ENCODE data around the gene SMIM27.
"Not testable (repeated sequence)": the region's sequence is repeated elsewhere in the genome, so short reads cannot be mapped to it uniquely, and the experiment has no call there.

SMIM27 gene

GRCh38 chr9:32518276-32518675, 33.9 kb upstream of the SMIM27 start:
- Histone ChIP-seq H3K4me3 (ENCODE audit: low read length) (no peak overlapping the region), H3K27me3 (ENCODE audit: insufficient read depth, low read length, poor library complexity) (no peaks in the 10 kb centered on the region), H3K79me2 (ENCODE audit: control insufficient read depth, insufficient read depth, low read length) (peaks cover 3% of the 10 kb centered on the region), H2BK120ac (ENCODE audit: low read depth, low read length) (no peak overlapping the region), H3K56ac (ENCODE audit: low read length) (no peak overlapping the region), H4K8ac (ENCODE audit: low read depth, low read length) (no peak overlapping the region), H3K18ac (ENCODE audit: low read length) (no peak overlapping the region), H3K4me2 (ENCODE audit: low read length) (no peak overlapping the region), H3K4ac (ENCODE audit: low read depth, low read length) (no peak overlapping the region), H3K79me1 (ENCODE audit: low read length) (peaks cover 4% of the 10 kb centered on the region), H2AK5ac (ENCODE audit: low read length) (no peak overlapping the region), H3K4me1 (ENCODE audit: control insufficient read depth, low read depth, low read length) (no peaks in the 10 kb centered on the region), H4K5ac (ENCODE audit: low read length) (no peak overlapping the region), H3K27ac (ENCODE audit: low read depth, low read length) (no peak overlapping the region), H3K36me3 (ENCODE audit: control insufficient read depth, insufficient read depth, low read length) (no peaks in the 10 kb centered on the region), H3K9ac (ENCODE audit: low read length) (no peak overlapping the region), H3K23ac (ENCODE audit: low read length) (no peak overlapping the region), H2BK5ac (ENCODE audit: low read length) (no peak overlapping the region), H2BK15ac (replicated peaks; ENCODE audit: low read depth) (no peak overlapping the region)
- DNase-seq = peak; percentile 42
- WGBS (ENCODE audit: extremely low coverage, insufficient coverage, low lambda C conversion rate) = no CpG with 5 or more reads among the region's 1 CpG

DNA sequence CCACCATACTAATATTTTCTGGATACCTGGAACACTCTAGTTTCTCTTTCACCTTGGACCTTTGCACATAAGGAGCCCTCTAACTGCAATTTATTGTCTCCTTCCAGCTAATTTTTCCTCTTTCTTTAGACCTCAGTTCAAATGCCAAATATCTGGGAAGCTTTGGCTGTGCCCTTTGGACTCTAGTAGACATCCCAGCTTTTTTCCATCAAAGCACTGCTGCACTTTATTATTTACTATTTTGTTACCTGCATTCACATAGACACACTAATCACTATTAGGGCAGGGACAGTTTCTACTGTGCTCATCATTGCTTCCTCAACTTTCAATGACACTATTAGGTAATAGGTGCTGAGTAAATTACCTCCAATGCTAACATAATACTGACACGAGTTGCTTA, 28.2 kb upstream of the SMIM27 start:
- Histone ChIP-seq H3K23ac (ENCODE audit: low read length) (no peak overlapping the region), H4K8ac (ENCODE audit: low read depth, low read length) (no peak overlapping the region), H3K18ac (ENCODE audit: low read length) (no peak overlapping the region), H3K4me2 (ENCODE audit: low read length) (no peak overlapping the region), H3K4ac (ENCODE audit: low read depth, low read length) (no peak overlapping the region), H3K4me3 (ENCODE audit: low read length) (no peak overlapping the region), H3K56ac (ENCODE audit: low read length) (no peak overlapping the region), H4K5ac (ENCODE audit: low read length) (no peak overlapping the region), H3K79me2 (ENCODE audit: control insufficient read depth, insufficient read depth, low read length) (peaks cover 10% of the 10 kb centered on the region), H3K9ac (ENCODE audit: low read length) (no peak overlapping the region), H3K79me1 (ENCODE audit: low read length) (peaks cover 8% of the 10 kb centered on the region), H3K4me1 (ENCODE audit: control insufficient read depth, low read depth, low read length) (peaks cover 2% of the 10 kb centered on the region), H2BK5ac (ENCODE audit: low read length) (no peak overlapping the region), H3K36me3 (ENCODE audit: control insufficient read depth, insufficient read depth, low read length) (no peaks in the 10 kb centered on the region), H2BK120ac (ENCODE audit: low read depth, low read length) (peak overlapping the region; percentile 45), H3K27ac (ENCODE audit: low read depth, low read length) (no peak overlapping the region), H3K27me3 (ENCODE audit: insufficient read depth, low read length, poor library complexity) (no peaks in the 10 kb centered on the region), H2AK5ac (ENCODE audit: low read length) (peak overlapping the region; percentile 14), H2BK15ac (replicated peaks; ENCODE audit: low read depth) (no peak overlapping the region)
- WGBS (ENCODE audit: extremely low coverage, insufficient coverage, low lambda C conversion rate) = no CpG with 5 or more reads among the region's 1 CpG
- DNase-seq = no peak

GRCh38 chr9:32524558-32524891, 27.6 kb upstream of the SMIM27 start:
- not testable (repeated sequence) for H4K5ac ChIP-seq (ENCODE audit: low read length); H3K4me2 ChIP-seq (ENCODE audit: low read length); DNase-seq; H3K18ac ChIP-seq (ENCODE audit: low read length); H3K27me3 ChIP-seq (ENCODE audit: insufficient read depth, low read length, poor library complexity); H2BK120ac ChIP-seq (ENCODE audit: low read depth, low read length); H3K79me2 ChIP-seq (ENCODE audit: control insufficient read depth, insufficient read depth, low read length); H3K27ac ChIP-seq (ENCODE audit: low read depth, low read length); H3K9ac ChIP-seq (ENCODE audit: low read length); H2AK5ac ChIP-seq (ENCODE audit: low read length); H4K8ac ChIP-seq (ENCODE audit: low read depth, low read length); H3K4ac ChIP-seq (ENCODE audit: low read depth, low read length); H3K4me1 ChIP-seq (ENCODE audit: control insufficient read depth, low read depth, low read length); H3K23ac ChIP-seq (ENCODE audit: low read length); H2BK5ac ChIP-seq (ENCODE audit: low read length); H3K4me3 ChIP-seq (ENCODE audit: low read length); H3K36me3 ChIP-seq (ENCODE audit: control insufficient read depth, insufficient read depth, low read length); H3K79me1 ChIP-seq (ENCODE audit: low read length); H2BK15ac ChIP-seq (replicated peaks; ENCODE audit: low read depth)
- peak overlapping the region; percentile 42 for H3K56ac ChIP-seq (ENCODE audit: low read length)
- WGBS (ENCODE audit: extremely low coverage, insufficient coverage, low lambda C conversion rate) = no CpG with 5 or more reads among the region's 11 CpGs

DNA sequence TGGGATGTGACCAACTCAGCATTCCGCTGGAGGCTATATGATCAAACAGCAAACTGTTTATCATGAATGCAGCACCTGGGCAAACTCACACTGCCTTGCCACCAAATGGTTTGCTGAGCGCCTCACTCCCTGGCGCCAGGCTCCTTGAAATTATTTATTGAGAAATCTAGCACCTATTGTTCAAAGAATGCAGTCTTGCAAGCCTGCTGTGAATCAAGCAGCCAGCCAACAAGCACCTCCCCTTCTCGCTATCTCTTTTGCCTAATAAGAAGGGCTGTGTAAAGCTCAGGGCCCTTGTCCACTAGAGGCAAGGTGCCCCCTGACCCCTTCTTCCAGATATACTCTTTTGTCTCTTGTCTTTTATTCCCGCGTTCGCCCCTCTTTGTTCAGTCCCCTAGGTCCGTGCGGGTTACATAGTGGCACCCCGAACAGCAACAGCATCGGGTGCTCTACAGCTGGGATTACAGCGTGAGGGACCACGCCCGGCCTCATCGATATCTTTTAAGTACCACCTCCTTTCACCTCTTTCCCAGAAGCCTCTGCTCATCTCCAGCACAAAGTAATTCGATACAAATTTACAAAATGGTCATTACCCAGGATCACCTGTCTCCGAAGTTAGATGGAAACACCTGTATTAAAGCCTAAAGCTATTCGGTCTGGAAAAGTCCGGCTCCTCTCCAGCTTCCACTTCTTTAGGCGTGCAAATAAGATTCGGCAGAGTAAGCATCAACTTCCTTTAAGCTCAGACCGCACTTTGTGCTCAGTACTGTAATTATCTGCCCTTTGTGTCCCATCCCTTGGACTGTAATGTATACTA, 27.0 kb upstream of the SMIM27 start:
- no peak overlapping the region for H2BK15ac ChIP-seq (replicated peaks; ENCODE audit: low read depth)
- H3K4me2 ChIP-seq (ENCODE audit: low read length) = peak overlapping the region; percentile 79
- H4K5ac ChIP-seq (ENCODE audit: low read length) = no peak overlapping the region
- no peak overlapping the region for H3K4ac ChIP-seq (ENCODE audit: low read depth, low read length)
- no peak overlapping the region for H3K23ac ChIP-seq (ENCODE audit: low read length)
- peak overlapping the region; percentile 74 for H3K9ac ChIP-seq (ENCODE audit: low read length)
- H3K56ac ChIP-seq (ENCODE audit: low read length) = peak overlapping the region; percentile 89
- no CpG with 5 or more reads among the region's 22 CpGs for WGBS (ENCODE audit: extremely low coverage, insufficient coverage, low lambda C conversion rate)
- no peak overlapping the region for H2BK120ac ChIP-seq (ENCODE audit: low read depth, low read length)
- DNase-seq = peak; percentile 93
- H3K79me1 ChIP-seq (ENCODE audit: low read length) = peaks cover 8% of the 10 kb centered on the region
- no peak overlapping the region for H4K8ac ChIP-seq (ENCODE audit: low read depth, low read length)
- H3K27me3 ChIP-seq (ENCODE audit: insufficient read depth, low read length, poor library complexity) = no peaks in the 10 kb centered on the region
- peaks cover 10% of the 10 kb centered on the region for H3K79me2 ChIP-seq (ENCODE audit: control insufficient read depth, insufficient read depth, low read length)
- H3K27ac ChIP-seq (ENCODE audit: low read depth, low read length) = peak overlapping the region; percentile 37
- peaks cover 2% of the 10 kb centered on the region for H3K4me1 ChIP-seq (ENCODE audit: control insufficient read depth, low read depth, low read length)
- H3K36me3 ChIP-seq (ENCODE audit: control insufficient read depth, insufficient read depth, low read length) = no peaks in the 10 kb centered on the region
- peak overlapping the region; percentile 85 for H2BK5ac ChIP-seq (ENCODE audit: low read length)
- H2AK5ac ChIP-seq (ENCODE audit: low read length) = peak overlapping the region; percentile 83
- no peak overlapping the region for H3K18ac ChIP-seq (ENCODE audit: low read length)
- peak overlapping the region; percentile 28 for H3K4me3 ChIP-seq (ENCODE audit: low read length)

GRCh38 chr9:32525709-32526030, 26.5 kb upstream of the SMIM27 start:
- no CpG with 5 or more reads among the region's 4 CpGs for WGBS (ENCODE audit: extremely low coverage, insufficient coverage, low lambda C conversion rate)
- peak overlapping the region; percentile 70 for H3K27ac ChIP-seq (ENCODE audit: low read depth, low read length)

More at GRCh38 chr9:32525709-32526030, 26.5 kb upstream of the SMIM27 start:
- Histone ChIP-seq H2AK5ac (ENCODE audit: low read length) (peak overlapping the region; percentile 83), H2BK15ac (replicated peaks; ENCODE audit: low read depth) (no peak overlapping the region), H3K23ac (ENCODE audit: low read length) (no peak overlapping the region), H2BK120ac (ENCODE audit: low read depth, low read length) (peak overlapping the region; percentile 56), H3K36me3 (ENCODE audit: control insufficient read depth, insufficient read depth, low read length) (no peaks in the 10 kb centered on the region), H4K5ac (ENCODE audit: low read length) (no peak overlapping the region), H3K4ac (ENCODE audit: low read depth, low read length) (peak overlapping the region; percentile 48), H3K79me2 (ENCODE audit: control insufficient read depth, insufficient read depth, low read length) (peaks cover 10% of the 10 kb centered on the region), H4K8ac (ENCODE audit: low read depth, low read length) (no peak overlapping the region), H3K18ac (ENCODE audit: low read length) (peak overlapping the region; percentile 91), H2BK5ac (ENCODE audit: low read length) (peak overlapping the region; percentile 88), H3K27me3 (ENCODE audit: insufficient read depth, low read length, poor library complexity) (no peaks in the 10 kb centered on the region), H3K4me2 (ENCODE audit: low read length) (peak overlapping the region; percentile 79), H3K4me1 (ENCODE audit: control insufficient read depth, low read depth, low read length) (peaks cover 2% of the 10 kb centered on the region), H3K4me3 (ENCODE audit: low read length) (peak overlapping the region; percentile 63), H3K9ac (ENCODE audit: low read length) (peak overlapping the region; percentile 74), H3K56ac (ENCODE audit: low read length) (peak overlapping the region; percentile 89), H3K79me1 (ENCODE audit: low read length) (peaks cover 8% of the 10 kb centered on the region)
- DNase-seq = no peak
